Thoracic aorta (tissue), 2 donors: ENCODE measurements around the gene EVA1A. TPM values are rescaled to one million over a fixed set of nuclear protein-coding genes. Genes with fewer than 3 reads are reported as not detected.

ENCODE experiments used
- ATAC-seq: fragments of 150-250 bp; one replicate; pipeline ENCODE4 v1.8.0; 2017; ENCODE audit warnings: low read depth; ENCODE audit not compliant: insufficient number of reproducible peaks, low FRiP score
- DNase-seq: peaks from one replicate; pipeline ENCODE4 v3.0.0-alpha.2; 2020; ENCODE audit warnings: low spot score
- H3K27ac ChIP-seq, 2 donors: fragments of 200-600 bp; sonication (generic); 1 replicate in 1 of 2; 2 replicates in 1 of 2; pipeline ENCODE4 v1.5.1; 2016; ENCODE audit warnings: mild to moderate bottlenecking in 2 of 2, moderate library complexity in 2 of 2
- H3K27me3 ChIP-seq: fragments of 200-600 bp; sonication (generic); replicated peaks from 2 replicates; pipeline ENCODE4 v1.6.0; 2016; ENCODE audit warnings: mild to moderate bottlenecking; ENCODE audit not compliant: insufficient read depth
- H3K36me3 ChIP-seq: fragments of 200-600 bp; sonication (generic); one replicate; pipeline ENCODE4 v1.5.1; 2016
- H3K4me1 ChIP-seq, 2 donors: fragments of 200-600 bp; sonication (generic); 1 replicate in 1 of 2; 2 replicates in 1 of 2; pipeline versions ENCODE4 v1.5.1 to v1.6.0; 2016; ENCODE audit warnings: low read depth in 2 of 2, mild to moderate bottlenecking in 1 of 2; ENCODE audit not compliant: control insufficient read depth in 1 of 2
- H3K4me3 ChIP-seq: fragments of 200-600 bp; sonication (generic); 2 replicates; pipeline ENCODE4 v1.5.1; 2016; ENCODE audit warnings: mild to moderate bottlenecking
- H3K9me3 ChIP-seq: fragments of 200-600 bp; sonication (generic); 2 replicates; pipeline ENCODE4 v1.5.1; 2016
- CTCF ChIP-seq: fragments of 200-600 bp; sonication (generic); IDR thresholded peaks from one replicate; pipeline ENCODE4 v1.5.1; 2019; ENCODE audit warnings: antibody characterized with exemption
- total RNA-seq, 2 donors: library from RNA; depleted of rRNA; stranded (reverse); fragments of >200 nt; gene quantifications; one replicate each; pipeline versions ENCODE4 v1.1.0 to v1.2.3, GENCODE V29; 2016

EVA1A gene, protein sequence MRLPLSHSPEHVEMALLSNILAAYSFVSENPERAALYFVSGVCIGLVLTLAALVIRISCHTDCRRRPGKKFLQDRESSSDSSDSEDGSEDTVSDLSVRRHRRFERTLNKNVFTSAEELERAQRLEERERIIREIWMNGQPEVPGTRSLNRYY
- 1 to 10 TPM in 1 of 2 donors, not detected in 1; 1.1 TPM for total RNA-seq

- Histone ChIP-seq H3K4me3 (peak within 1 kb of the TSS; percentile 69), H3K9me3 (no peaks in the 10 kb centered on the region), H3K4me1 (peaks cover 0 to 15% of the 10 kb centered on the region in 2 donors), H3K27me3 (no peaks in the 10 kb centered on the region), H3K36me3 (no peaks in the 10 kb centered on the region), H3K27ac (no peak within 1 kb of the TSS)
- ATAC-seq (no peak), DNase-seq (no peak)
- no peak for TF ChIP-seq CTCF
These were observed at the start of gene EVA1A for GRCh38 chr2:75560768-75561565. Gene EVA1A, minus strand, starts transcription at chr2:75560939. Its CDS starts 42,799 bp downstream, at chr2:75518140.

GRCh38 chr2:75609937-75610508 lies 49.3 kb upstream of the EVA1A start:
- H3K4me3 ChIP-seq: no peak overlapping the region
- H3K4me1 ChIP-seq: no peaks in the 10 kb centered on the region
- DNase-seq (no peak), ATAC-seq (no peak)
- H3K9me3 ChIP-seq: no peaks in the 10 kb centered on the region
- H3K27me3 ChIP-seq: no peaks in the 10 kb centered on the region
- H3K36me3 ChIP-seq: no peaks in the 10 kb centered on the region
- H3K27ac ChIP-seq: no peak overlapping the region
- TF ChIP-seq CTCF: no peak

GRCh38 chr2:75609334-75609689 lies 48.6 kb upstream of the EVA1A start:
- no peak for TF ChIP-seq CTCF
- Histone ChIP-seq H3K27ac (no peak overlapping the region), H3K9me3 (no peaks in the 10 kb centered on the region), H3K36me3 (no peaks in the 10 kb centered on the region), H3K4me1 (no peaks in the 10 kb centered on the region), H3K27me3 (no peaks in the 10 kb centered on the region), H3K4me3 (no peak overlapping the region)
- ATAC-seq: no peak
- no peak for DNase-seq

GRCh38 chr2:75608684-75609333 lies 48.1 kb upstream of the EVA1A start:
- Histone ChIP-seq H3K9me3 (no peaks in the 10 kb centered on the region), H3K4me1 (no peaks in the 10 kb centered on the region), H3K4me3 (peak overlapping the region; percentile 39), H3K36me3 (no peaks in the 10 kb centered on the region), H3K27me3 (no peaks in the 10 kb centered on the region), H3K27ac (no peak overlapping the region)
- ATAC-seq (no peak), DNase-seq (no peak)
- peak; percentile 54 for TF ChIP-seq CTCF
